ENCODE measurements around the gene KRTAP5-6. TPM values are rescaled to one million over a fixed set of nuclear protein-coding genes. Genes with fewer than 3 reads are reported as not detected.

KRTAP5-6 gene
- total and polyA plus RNA-seq, 7 donors: not detected

DNA sequence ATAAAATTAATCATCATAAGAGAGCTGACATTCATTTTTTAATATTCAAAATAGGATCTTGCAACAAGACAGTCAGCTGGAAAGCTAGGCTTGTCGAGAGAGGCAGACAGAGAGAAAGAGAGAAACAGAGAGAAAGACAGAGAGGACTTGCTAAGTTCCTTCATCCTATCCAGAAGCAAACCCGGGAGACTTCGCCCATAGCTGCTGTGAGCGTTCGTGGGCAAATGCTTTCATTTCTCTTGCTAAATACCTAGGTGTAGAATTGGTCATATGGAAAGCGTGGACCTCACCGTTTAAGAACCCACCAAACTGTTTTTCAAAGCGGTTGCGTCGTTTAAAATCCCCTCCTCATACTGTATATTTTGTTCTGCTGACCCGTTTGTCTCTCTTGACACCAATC, 25.3 kb upstream of the KRTAP5-6 start:
- WGBS, 3 donors: 61 to 80% (median 64%) methylated on average over 11 of the region's 11 CpGs
- DNase-seq: no peak
- H3K9me3 ChIP-seq: no peaks in the 10 kb centered on the region
- peaks cover 0 to 66% (median 11%) of the 10 kb centered on the region in 3 donors for H3K27me3 ChIP-seq (ENCODE audit: insufficient read depth in 3 of 3, low read length in 2 of 3)
- no peak for ATAC-seq
- H3K27ac ChIP-seq: no peak overlapping the region
- intact Hi-C loops (cut with DNase I): loop anchor here in 1 of 2 donors (2.0 kb wide), 1 partner anchor 67 kb away; no protein-coding TSS in a partner anchor
- no peak for TF ChIP-seq CTCF (IDR thresholded peaks at IDR 0.05)
- no peaks in the 10 kb centered on the region for H3K36me3 ChIP-seq (ENCODE audit: insufficient read depth in 1 of 2, low read depth in 1 of 2)
- H3K4me3 ChIP-seq: no peak overlapping the region
- no peaks in the 10 kb centered on the region for H3K4me1 ChIP-seq

DNA sequence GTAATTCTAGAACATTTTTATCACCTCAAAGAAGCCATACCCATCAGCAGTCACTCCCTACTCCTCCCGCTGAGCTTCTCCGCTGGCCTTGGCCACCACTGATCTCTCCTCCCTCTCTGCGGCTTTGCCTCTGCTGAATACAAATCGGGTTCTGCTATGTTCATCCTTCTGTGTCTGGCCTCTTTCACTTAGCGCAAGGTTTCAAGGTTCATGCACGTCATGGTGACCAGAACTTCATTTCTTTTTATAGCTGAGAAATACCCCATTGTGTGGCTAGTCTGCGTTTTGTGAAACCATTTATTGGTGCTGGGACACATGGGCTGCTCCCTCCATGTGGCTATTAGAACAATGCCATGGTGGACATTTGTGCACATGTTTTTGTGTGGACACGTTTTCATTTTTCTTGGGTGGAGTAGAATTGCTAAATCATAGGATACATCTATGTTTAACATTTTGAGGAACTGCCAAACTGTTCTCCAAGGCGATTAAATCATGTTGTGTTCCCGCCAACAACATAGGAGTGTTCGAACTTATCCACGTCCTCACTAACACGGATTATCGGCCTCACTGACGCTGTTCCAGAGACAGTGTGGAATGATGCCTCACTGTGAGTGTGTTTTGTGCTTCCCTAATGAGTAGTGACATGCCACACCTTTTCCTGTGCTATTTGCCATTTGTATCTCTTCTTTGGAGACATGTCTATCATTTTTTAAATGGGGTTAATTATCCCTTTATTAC, 24.2 kb upstream of the KRTAP5-6 start:
- WGBS, 3 donors: 66 to 76% (median 71%) methylated on average over 15 of the region's 15 CpGs
- H3K27ac ChIP-seq: no peak overlapping the region

DNA sequence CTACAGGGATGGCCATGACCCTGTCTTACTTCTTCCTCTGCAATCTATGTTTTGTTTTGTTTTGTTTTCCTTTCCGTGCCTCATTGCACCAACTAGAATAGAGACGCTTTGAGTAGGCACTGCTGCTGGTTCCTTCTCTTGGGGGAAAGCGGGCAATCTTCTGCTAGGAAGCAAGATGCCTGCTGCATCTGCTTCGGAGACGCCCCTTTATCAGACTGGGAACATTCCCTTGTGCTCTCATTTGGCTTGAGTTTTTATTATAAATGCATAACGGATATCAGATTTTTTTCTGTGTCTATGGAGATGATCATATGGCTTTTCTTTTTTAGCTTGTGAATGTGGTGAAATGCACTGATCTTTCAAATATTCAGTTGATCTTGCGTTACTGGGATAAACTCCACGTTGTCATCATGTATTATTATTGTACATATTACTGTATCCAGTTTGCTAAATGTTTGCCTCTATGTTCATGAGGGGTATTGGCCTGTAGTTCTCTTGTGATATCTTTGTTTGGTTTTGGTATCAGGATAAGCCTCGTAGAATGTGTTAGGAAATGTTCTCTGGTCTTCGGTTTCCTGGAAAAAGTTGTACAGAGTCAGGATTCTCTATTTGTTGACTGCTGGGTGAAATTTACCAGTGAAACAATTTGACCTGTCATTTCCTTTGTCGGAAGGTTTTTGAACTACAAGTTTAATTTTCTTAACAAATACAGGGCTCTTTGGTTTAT, 23.4 kb upstream of the KRTAP5-6 start:
- Histone ChIP-seq H3K36me3 (ENCODE audit: insufficient read depth in 1 of 2, low read depth in 1 of 2) (no peaks in the 10 kb centered on the region), H3K9me3 (no peaks in the 10 kb centered on the region), H3K4me3 (no peak overlapping the region), H3K4me1 (no peaks in the 10 kb centered on the region), H3K27ac (no peak overlapping the region), H3K27me3 (ENCODE audit: insufficient read depth in 3 of 3, low read length in 2 of 3) (peaks cover 0 to 71% (median 11%) of the 10 kb centered on the region in 3 donors)
- TF ChIP-seq CTCF (IDR thresholded peaks at IDR 0.05): no peak
- WGBS, 3 donors: 61 to 64% (median 64%) methylated on average over 11 of the region's 11 CpGs
- intact Hi-C loops (cut with DNase I): loop anchor here in 1 of 2 donors (2.0 kb wide), 1 partner anchor 65 kb away; no protein-coding TSS in a partner anchor
- DNase-seq (no peak), ATAC-seq (no peak)

More for the DNA sequence above, 24.2 kb upstream of the KRTAP5-6 start:
- H3K36me3 ChIP-seq (ENCODE audit: insufficient read depth in 1 of 2, low read depth in 1 of 2): no peaks in the 10 kb centered on the region
- TF ChIP-seq CTCF (IDR thresholded peaks at IDR 0.05): no peak
- DNase-seq (no peak), ATAC-seq (no peak)
- no peaks in the 10 kb centered on the region for H3K9me3 ChIP-seq
- H3K4me3 ChIP-seq: no peak overlapping the region
- intact Hi-C loops (cut with DNase I): loop anchor here in 1 of 2 donors (2.0 kb wide), 1 partner anchor 66 kb away; no protein-coding TSS in a partner anchor
- H3K4me1 ChIP-seq: no peaks in the 10 kb centered on the region
- H3K27me3 ChIP-seq (ENCODE audit: insufficient read depth in 3 of 3, low read length in 2 of 3): peaks cover 0 to 71% (median 11%) of the 10 kb centered on the region in 3 donors

DNA sequence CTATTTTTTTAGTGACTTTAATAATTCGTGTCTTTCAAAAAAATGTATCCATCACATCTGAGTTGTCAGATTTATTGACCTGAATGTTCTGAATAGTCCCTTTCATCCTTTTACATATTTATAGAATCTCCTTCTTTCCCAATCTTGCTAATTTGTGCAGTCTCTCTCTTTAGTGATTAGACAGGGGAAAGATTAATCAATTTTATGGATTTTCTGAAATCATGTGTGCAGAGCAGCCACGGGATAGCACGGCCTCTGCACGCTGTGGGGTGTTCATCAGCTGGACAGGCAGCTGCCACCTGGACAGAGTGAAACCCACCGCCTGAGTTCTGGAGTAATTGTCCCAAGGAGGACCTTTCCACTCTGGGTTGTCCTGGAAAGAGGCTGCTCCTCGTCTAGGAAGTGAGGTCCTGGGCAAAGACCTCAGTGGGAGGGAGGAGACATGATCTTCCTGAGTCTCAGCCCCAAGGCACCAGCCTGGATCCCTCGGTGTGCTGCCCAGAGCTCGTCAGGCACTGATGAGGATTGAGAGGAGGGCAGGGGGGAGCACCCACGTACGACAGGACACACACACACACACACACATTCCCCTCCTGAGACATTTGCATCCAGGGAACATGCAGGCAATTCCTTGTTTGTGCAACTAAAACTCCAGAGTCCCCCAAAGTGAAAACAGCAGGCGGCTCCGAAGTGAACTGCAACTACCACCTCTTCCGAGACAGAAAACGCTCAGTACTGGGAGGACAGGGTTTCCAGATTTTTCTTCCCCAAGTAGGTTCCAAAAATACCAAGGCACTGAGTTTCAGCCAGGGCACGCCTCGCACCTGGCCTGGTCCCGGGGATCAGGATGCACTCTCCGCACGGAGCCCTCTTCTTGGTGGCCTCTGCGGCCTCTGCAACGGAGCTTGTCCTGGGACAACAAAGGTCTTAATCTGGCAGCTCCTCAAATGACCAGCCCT, 22.5 kb upstream of the KRTAP5-6 start:
- peaks cover 0 to 68% (median 11%) of the 10 kb centered on the region in 3 donors for H3K27me3 ChIP-seq (ENCODE audit: insufficient read depth in 3 of 3, low read length in 2 of 3)
- no peak for ATAC-seq
- no peak for DNase-seq
- no peaks in the 10 kb centered on the region for H3K4me1 ChIP-seq
- 37 to 46% (median 37%) methylated on average over 21 of the region's 21 CpGs for WGBS, 3 donors
- TF ChIP-seq CTCF (IDR thresholded peaks at IDR 0.05): no peak
- H3K9me3 ChIP-seq: no peaks in the 10 kb centered on the region
- no peak overlapping the region for H3K4me3 ChIP-seq
- H3K36me3 ChIP-seq (ENCODE audit: insufficient read depth in 1 of 2, low read depth in 1 of 2): no peaks in the 10 kb centered on the region
- intact Hi-C loops (cut with DNase I): no loop called here
- H3K27ac ChIP-seq: no peak overlapping the region
